PFSK-1 (cell line): ENCODE measurements around the gene TLN1.

Experiments used
- SIN3A ChIP-seq: IDR thresholded peaks from 2 replicates; pipeline ENCODE4 v1.6.1; 2012; ENCODE audit warnings: mild to moderate bottlenecking, low read length, moderate library complexity, borderline replicate concordance; ENCODE audit not compliant: insufficient read depth
- TAF1 ChIP-seq: IDR thresholded peaks from 2 replicates; pipeline ENCODE4 v1.6.1; 2012; ENCODE audit warnings: low read length, control low read depth, borderline replicate concordance; ENCODE audit not compliant: insufficient read depth

DNA sequence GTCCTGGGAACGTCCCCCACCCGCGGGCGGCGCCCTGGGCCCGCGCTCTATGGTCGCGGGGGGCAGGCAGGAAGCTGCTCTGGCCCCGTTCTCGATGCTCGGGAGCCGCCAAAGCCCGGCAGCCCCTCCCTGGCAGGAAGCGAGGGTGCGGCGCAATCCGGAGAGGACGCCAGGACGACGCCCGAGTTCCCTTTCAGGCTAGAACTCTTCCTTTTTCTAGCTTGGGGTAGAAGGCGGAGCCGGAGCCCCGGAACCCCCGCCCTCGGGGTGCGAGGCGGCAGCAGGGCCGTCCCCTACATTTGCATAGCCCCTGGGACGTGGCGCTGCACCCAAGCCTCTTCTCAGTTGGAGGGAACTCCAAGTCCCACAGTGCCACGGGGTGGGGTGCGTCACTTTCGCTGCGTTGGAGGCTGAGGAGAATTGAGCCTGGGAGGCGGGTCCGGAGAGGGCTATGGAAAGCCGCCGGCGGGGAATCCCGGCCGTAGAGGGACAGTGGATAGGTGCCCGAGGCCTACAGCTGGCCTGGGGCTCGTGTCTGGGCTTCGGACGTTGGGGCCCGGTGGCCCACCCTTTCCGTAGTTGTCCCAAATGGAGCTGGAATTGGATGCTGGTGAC, at the start of gene TLN1, which contains the start of gene CREB3:
- TF ChIP-seq TAF1 (no peak), SIN3A (no peak; the same call in 1 of the 2 replicates)
